ENCODE measurements around the gene ACOX3. TPM values are rescaled to one million over a fixed set of nuclear protein-coding genes. Genes with fewer than 3 reads are reported as not detected.

The ACOX3 gene
- total and polyA plus RNA-seq, 9 donors = 10.1 to 32.4 (median 21.3) TPM

GRCh38 chr4:8353158-8353669, 87.3 kb downstream of the ACOX3 start:
- Histone ChIP-seq H3K4me1 (ENCODE audit: insufficient read depth) (peaks cover 37% of the 10 kb centered on the region), H3K27me3 (no peaks in the 10 kb centered on the region), H3K27ac (peak overlapping the region in 1 of 2 donors; percentile 79), H3K4me3 (no peak overlapping the region), H3K36me3 (no peaks in the 10 kb centered on the region), H3K9me3 (no peaks in the 10 kb centered on the region)
- TF ChIP-seq POLR2A (IDR thresholded peaks at IDR 0.05) (no peak), CTCF (IDR thresholded peaks at IDR 0.05) (no peak), EP300 (IDR thresholded peaks at IDR 0.05) (no peak)
- WGBS, 3 donors = 75 to 83% (median 77%) methylated on average over 9 of the region's 9 CpGs
- intact Hi-C loops (cut with DNase I) = loop anchor here in 1 of 4 donors (10.0 kb wide), 1 partner anchor 48 kb away; no protein-coding TSS in a partner anchor
- DNase-seq = peak in 2 of 5 donors; percentile 22 to 34

DNA sequence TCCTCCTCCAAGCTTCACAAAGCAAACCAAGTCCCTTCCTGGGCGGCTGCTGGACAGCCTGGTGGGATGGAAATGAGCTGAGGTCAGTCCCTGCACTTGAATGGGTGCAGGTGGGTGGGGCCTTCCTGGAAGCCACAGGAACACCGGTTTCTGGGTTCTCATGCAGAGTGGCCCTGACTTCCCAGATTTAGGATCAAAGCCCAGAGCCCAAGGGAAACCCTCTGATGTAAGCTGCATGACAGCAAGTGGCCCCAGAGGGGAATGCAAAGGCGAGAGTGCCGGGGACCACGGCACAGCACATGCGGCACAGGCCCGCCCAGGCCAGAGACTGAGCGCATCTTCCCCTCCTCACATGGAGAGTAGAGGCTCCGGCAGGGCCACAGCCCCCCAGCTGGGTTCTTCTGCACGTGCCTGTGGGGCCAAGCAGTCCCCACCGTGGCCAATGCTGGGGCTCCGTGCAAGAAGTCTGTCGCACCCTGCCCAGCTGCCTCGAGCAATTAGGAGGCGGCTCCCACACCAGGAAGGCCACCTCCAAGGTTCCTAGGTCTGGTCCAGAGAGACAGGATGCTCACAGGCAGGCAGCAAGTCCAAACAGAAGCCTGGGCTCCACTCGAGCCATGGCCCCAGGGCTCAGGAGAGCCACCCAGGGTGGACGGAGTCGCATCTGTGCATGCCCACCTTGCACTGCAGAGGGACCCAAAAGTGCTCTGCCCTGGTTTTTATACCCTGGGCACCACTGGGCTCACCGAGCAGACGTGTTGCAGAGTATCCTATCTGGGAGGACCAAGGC, 88.0 kb downstream of the ACOX3 start:
- Histone ChIP-seq H3K4me3 (no peak overlapping the region), H3K27ac (peak overlapping the region; percentile 37 to 79), H3K4me1 (ENCODE audit: insufficient read depth) (peaks cover 35% of the 10 kb centered on the region), H3K9me3 (no peaks in the 10 kb centered on the region), H3K36me3 (no peaks in the 10 kb centered on the region), H3K27me3 (no peaks in the 10 kb centered on the region)
- intact Hi-C loops (cut with DNase I) = loop anchor here in 1 of 4 donors (10.0 kb wide), 1 partner anchor 48 kb away; no protein-coding TSS in a partner anchor
- TF ChIP-seq EP300 (IDR thresholded peaks at IDR 0.05) (no peak), CTCF (IDR thresholded peaks at IDR 0.05) (no peak), POLR2A (IDR thresholded peaks at IDR 0.05) (no peak)
- DNase-seq = peak in 4 of 5 donors; percentile 16 to 36 (median 32)
- 46 to 65% (median 46%) methylated on average over 19 to 20 of the region's 20 CpGs for WGBS, 3 donors

- WGBS, 3 donors = 8 to 12% (median 12%) methylated on average over 8 of the region's 8 CpGs
- no peak for TF ChIP-seq EP300 (IDR thresholded peaks at IDR 0.05)
- no peak for TF ChIP-seq CTCF (IDR thresholded peaks at IDR 0.05)
- no peak for TF ChIP-seq POLR2A (IDR thresholded peaks at IDR 0.05)
- Histone ChIP-seq H3K4me1 (ENCODE audit: insufficient read depth) (peaks cover 34% of the 10 kb centered on the region), H3K9me3 (no peaks in the 10 kb centered on the region), H3K27me3 (no peaks in the 10 kb centered on the region), H3K4me3 (no peak overlapping the region), H3K36me3 (no peaks in the 10 kb centered on the region), H3K27ac (peak overlapping the region; percentile 37 to 79)
- peak; percentile 63 to 84 (median 73) for DNase-seq
- intact Hi-C loops (cut with DNase I) = loop anchor here in 1 of 4 donors (10.0 kb wide), 1 partner anchor 47 kb away; no protein-coding TSS in a partner anchor
Observed at GRCh38 chr4:8351931-8352367, 88.6 kb downstream of the ACOX3 start.

- no peaks in the 10 kb centered on the region for H3K27me3 ChIP-seq
- intact Hi-C loops (cut with DNase I) = loop anchor here in 1 of 4 donors (10.0 kb wide), 1 partner anchor 46 kb away; no protein-coding TSS in a partner anchor
- WGBS, 3 donors = 75 to 89% (median 81%) methylated on average over 19 of the region's 19 CpGs
- peak in 2 of 5 donors; percentile 36 to 53 for DNase-seq
- no peaks in the 10 kb centered on the region for H3K9me3 ChIP-seq
- peak overlapping the region; percentile 65 to 79 for H3K27ac ChIP-seq
- TF ChIP-seq CTCF (IDR thresholded peaks at IDR 0.05) = no peak
- no peak for TF ChIP-seq EP300 (IDR thresholded peaks at IDR 0.05)
- TF ChIP-seq POLR2A (IDR thresholded peaks at IDR 0.05) = no peak
- H3K36me3 ChIP-seq = no peaks in the 10 kb centered on the region
- H3K4me1 ChIP-seq (ENCODE audit: insufficient read depth) = peaks cover 39% of the 10 kb centered on the region
- no peak overlapping the region for H3K4me3 ChIP-seq
Observed at GRCh38 chr4:8350841-8351461, 89.6 kb downstream of the ACOX3 start.
